Sciatic nerve (tissue), 2 donors: ENCODE measurements around the gene PAK4. TPM values are rescaled to one million over a fixed set of nuclear protein-coding genes. Genes with fewer than 3 reads are reported as not detected.
"Not testable (repeated sequence)": the region's sequence is repeated elsewhere in the genome, so short reads cannot be mapped to it uniquely, and the experiment has no call there.

Experiments used
- ATAC-seq: fragments of 200-7000 bp; cut with Tn5 transposase; one replicate; pipeline ENCODE4 v1.9.1; 2020; ENCODE audit warnings: mild to moderate bottlenecking, moderate library complexity
- DNase-seq: peaks from one replicate; pipeline ENCODE4 v3.0.0-alpha.2; 2020; ENCODE audit warnings: low spot score
- intact Hi-C: fragments of 100-400 bp; cut with DNase I; formaldehyde crosslinking; loops from one replicate; pipeline ENCODE4 v1.14.2; 2022
- total RNA-seq: library from RNA; stranded (reverse); fragmentation: NEBNext Ultra II Directional; extraction: Animal tissue kit (Norgen Biotek cat#: 25700); gene quantifications from one replicate; pipeline ENCODE4 v1.2.1, GENCODE V29; 2021
- donor health status: DM: no; HTN: no; CAD: no.
- donor health status: DM: no; HTN: no; CAD: no.

PAK4 gene
- total RNA-seq, 1 donor from 2014 or later: 43.5 TPM

DNA sequence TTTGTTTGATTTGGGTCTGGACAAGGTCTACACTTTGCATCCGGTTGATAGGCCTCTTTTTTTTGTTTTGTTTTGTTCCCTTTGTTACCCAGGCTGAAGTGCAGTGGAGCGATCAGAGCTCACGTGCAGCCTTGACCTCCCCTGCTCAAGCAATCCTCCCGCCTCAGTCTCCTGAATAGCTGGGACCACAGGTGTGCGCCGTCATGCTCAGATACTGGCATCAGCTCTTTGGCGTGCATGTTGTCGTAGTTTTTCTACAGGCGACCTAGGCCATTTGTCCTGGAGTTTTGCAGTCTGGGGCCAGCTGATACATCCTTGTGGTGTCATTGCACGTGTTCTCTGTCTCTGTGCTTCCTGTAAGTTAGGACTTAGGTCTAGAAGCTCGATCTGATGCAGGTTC is 16.3 kb downstream of the PAK4 start:
- no peak for ATAC-seq
- intact Hi-C loops: no loop called here
- no peak for DNase-seq

DNA sequence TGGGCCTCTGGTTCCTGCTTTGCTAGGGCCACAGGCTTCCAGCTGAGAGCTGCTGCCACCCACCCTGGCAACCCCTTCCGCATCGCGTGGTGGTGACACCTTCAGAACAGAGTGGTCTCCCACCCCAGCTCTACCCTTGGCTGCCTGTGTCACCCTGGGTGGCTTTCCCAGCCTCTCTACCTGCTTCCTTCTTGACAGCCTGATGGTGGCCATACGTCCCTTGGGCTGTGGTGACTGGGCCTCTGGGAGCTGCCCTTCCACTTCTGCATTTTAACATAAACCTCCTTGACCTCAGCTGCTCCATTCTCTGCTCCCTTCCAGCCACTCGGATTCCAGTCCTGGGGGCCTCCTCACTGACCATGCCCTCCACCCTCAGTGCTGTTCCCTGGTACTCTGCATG is 17.0 kb downstream of the PAK4 start:
- DNase-seq (no peak), ATAC-seq (no peak)
- intact Hi-C loops: no loop called here

DNA sequence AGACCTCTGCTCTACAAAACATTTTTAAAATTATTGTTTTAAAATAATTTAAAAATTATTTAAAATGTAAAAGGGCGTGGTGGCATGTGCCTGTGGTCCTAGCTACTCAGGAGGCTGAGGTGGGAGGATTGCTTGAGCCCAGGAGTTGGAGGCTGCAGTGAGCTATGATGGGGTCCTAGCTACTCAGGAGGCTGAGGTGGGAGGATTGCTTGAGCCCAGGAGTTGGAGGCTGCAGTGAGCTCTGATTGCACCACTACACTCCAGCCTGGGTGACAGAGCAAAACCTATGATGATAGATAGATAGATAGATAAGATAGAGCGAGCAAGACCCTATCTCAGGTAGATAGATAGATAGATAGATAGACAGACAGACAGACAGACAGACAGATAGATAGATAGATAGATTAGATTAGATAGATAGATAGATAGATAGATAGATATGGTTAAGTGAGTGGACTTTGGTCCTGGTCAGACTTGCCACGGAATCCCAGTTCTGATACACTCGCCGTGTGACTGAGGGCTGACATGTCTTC is 18.2 kb downstream of the PAK4 start:
- DNase-seq, ATAC-seq, intact Hi-C loops: not testable (repeated sequence)

DNA sequence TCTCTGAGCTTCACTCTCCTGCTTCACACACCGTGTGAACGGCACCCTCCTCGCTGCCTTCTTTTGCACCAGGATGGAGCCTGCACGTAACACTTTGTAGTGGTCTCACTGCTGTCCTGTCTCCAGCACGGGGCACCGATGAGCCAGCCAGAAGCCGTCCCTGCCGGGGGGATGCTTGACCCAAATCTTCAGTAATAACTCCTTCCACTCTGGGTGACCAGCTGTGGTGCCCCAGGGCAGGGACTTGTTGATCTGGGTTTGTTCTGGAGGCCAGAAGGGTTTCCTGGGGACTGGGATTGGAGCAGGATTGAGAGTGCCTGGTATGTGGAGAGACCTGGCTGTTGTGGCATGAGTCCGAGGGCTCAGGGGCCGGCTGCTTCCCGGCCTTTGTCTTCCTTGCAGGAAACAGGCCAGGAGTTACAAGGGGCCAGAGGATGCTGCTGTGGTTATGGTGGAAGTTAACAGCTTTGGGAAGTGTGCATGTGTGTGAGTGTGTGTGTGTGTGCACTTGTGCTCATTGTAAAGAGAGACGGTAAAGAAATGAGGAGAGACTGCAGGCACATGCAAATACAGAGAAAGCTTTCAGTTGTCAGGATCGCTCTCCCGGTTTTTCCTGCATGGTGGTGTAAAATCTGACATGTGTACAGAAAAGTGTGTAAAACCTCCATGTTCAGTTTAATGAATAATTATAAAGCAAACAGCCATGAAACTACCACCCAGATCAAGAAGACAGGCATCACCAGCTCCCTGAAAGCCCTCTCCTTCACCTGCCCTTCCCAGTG is 18.9 kb downstream of the PAK4 start:
- no peak for DNase-seq
- intact Hi-C loops: no loop called here
- ATAC-seq: peak; percentile 56

DNA sequence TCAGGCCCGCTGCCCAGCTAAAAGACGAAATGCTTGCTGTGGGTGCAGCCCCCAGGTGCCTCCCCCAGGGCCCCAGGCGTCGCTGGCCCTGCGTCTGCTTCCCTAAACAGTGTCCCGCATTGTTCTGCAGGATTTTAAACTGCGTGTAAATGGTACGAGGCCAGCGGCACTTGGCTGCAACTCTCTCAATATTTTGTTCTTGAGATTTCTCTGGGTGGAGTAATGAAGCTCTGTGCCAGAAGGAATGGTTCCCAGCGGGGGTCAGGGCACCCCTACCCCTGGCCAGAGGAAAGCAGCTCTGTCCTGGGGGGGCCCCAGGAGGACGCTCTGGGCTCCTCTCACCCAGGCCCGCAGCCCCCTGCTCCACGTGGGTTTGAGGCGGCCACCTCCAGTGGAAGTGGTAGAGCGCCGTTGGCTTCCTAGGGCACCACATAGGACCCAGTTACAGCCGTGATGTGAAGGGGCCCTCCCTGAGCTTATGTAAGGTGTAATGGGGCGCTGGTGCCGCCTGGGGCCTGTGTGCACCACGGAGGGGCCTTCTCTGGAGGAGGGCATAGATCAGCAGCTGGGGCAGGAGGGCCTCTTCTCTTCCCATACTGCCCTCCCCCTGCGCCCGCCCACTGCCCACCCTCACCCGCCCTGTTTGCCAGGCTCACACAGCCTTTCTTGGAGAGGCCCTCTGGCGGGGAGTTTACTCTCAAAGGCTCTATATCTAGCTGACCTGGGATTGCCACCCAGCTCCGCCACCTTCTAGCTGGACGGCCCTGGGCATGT is 19.8 kb downstream of the PAK4 start:
- intact Hi-C loops: no loop called here

DNA sequence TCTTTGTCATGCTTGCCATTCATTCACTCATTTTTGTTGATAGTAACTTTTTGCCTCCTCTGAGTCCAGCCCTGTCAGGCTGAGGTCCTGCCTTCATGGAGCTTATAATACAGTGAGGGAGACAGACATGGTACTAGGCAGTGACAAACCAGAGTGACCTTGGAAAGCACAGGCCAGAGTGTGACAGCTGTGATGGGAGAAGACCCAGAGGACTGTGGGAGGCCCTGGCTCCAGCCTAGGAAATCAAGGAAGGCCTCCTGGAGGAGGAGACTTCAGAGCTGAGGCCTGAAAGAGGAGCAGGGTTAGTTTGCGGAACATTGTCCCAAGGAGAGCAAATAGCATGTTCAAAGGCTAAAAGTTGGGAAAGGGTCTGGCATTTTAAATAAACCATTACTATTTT is 20.5 kb downstream of the PAK4 start:
- DNase-seq (no peak), ATAC-seq (no peak)
- intact Hi-C loops: no loop called here

More for the DNA sequence above, 19.8 kb downstream of the PAK4 start:
- DNase-seq (no peak), ATAC-seq (peak; percentile 84)

DNA sequence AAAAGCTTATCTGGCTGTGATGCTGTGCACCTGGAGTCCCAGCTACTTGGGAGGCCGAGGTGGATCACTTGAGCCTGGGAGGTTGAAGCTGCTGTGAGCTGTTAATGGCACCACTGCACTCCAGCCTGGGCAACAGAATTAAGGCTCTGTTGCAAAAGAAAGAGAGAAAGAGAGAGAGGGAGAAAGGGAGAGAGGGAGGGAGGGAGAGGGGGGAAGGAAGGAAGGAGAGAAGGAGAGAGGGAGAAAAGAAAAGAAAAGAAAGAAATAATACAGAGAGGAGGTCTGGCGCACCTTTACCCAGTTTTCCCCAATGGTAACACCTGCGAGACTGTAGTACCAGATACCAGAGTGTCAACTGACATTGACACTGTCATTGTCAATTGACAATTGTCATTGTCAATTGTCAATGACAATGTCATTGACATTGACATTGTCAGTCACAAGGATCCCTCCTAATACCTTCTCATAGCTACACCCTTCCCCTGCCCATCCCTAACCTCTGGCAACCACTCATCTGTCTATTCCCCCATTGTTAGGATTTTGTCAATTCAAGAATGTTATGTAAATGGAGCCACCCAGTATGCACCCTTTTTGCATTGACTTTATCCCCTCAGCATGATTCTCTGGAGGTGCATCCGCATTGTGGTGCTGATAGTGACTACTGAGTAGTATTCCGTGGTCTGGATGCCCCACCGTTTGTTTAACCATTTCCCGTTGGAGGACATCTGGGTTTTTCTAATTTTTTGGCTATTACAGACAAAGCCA is 21.3 kb downstream of the PAK4 start:
- intact Hi-C loops: no loop called here
- DNase-seq (no peak), ATAC-seq (no peak)

DNA sequence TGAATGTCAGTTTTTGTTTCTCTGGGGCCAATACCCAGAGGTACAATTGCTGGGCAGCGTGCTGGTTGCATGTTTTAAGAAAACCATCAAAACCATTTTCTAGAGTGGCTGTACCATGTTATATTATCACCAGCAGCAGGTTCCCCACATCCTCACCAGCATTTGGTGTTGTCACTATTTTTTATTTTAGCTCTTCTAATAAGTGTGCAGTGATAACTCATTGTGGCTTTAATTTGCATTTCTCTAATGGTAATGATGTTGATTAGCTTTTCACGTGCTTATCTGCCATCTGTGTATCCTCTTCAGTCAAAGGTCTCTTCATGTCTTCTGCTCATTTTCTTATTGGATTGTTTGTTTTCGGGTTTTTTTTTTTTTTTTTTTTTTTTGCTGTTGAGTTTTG is 21.9 kb downstream of the PAK4 start:
- intact Hi-C loops: no loop called here
- DNase-seq: no peak
- ATAC-seq: no peak

DNA sequence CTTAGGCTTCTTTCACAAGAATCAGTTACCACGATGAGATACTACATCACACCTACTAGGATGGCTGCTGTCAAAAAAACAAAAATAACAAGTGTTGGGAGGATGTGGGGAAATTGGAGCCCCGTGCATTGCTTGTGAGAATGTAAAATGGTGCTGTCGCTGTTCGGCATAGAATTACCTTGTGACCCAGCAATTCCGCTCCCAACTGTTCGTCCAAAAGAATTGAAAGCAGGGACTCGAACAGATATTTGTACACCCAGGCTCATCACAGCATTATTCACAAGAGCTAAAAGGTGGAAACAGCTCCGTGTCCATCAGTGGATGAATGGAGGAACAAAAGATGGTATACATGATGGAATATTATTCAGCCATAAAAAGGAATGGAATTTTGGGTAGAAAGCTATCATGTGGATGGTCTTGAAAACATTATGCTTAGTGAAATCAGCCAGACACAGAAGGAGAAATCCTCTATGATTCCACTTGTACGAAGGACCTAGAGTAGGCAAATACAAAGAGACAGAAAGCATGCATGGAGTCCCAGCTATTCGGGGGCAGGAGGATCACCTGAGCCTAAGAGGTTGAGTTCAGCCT is 23.4 kb downstream of the PAK4 start:
- intact Hi-C loops: no loop called here

DNA sequence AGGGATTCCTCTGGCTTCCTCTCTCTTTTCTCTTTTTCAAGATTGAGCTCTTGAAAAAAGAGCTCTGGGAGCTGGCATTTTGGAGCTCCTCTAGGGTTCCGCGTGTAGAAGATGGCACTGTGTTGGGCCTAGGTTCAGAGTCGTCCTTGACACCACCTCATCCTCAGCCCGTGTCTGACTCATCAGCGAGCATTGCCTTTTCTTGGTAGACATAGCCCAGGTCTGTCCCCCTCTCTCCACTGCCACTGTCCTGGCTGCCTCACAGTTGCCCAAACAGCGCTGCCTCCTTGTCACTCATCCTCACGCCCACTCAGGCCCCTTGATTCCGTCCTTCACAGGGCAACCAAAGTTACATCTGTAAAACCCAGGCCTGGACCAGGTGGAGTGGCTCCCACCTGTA is 24.6 kb downstream of the PAK4 start:
- ATAC-seq: no peak
- intact Hi-C loops: no loop called here

More for the DNA sequence above, 23.4 kb downstream of the PAK4 start:
- DNase-seq: no peak
- ATAC-seq: no peak

DNA sequence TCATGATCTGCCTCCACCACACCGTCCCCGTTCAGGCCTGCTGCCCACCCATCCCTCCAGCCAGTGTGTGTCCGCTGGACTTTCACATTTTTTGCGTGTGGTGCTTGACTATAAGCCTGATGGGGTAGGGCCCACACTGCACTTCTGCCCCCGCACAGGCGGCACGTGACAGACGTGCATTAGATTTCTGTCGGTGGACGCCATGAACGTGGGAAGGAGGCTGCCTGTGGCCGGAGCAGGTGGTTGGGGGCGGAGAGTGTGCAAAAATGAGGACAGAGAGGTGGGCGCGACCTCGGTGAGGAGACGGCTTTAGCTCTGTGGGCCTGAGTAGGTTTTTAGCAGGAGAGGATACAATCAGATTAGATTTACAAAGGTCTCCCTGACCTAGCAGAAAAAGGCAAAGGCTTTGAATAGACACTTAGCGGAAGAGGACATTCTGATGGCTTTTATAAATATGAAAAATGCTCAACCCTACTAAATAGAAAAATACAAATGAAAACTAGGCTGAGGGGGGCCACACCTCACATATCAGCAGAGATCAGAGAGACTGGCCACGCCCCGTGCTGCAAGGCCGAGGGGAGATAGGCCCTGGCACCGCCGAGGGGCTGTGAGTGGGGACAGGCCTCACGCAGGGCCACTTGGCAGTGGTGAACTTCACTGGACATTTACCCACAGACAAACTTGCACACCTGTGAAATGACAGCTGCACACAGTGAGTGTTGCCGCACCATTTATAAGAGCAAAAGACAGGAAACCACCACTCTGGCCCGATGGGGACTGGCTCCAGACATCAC is 25.4 kb downstream of the PAK4 start:
- DNase-seq (no peak), ATAC-seq (no peak)
- intact Hi-C loops: no loop called here

More for the DNA sequence above, 24.6 kb downstream of the PAK4 start:
- no peak for DNase-seq

DNA sequence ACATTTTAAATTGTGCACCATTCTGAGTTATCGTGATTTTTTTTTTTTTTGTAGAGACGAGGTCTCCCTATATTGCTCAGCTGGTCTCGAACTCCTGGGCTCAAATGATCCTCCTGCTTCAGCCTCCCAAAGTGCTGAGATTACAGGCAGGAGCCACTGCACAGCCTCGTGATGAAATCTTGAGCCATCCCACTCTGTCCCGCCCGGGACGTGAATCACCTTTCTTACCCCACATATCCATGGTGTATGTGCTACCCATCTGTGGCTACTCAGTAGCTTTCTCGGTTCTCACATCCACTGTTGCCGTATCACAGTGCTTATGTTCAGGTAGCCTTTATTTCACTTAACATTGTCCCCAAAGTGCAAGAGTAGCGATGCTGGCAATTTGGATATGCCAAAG is 26.5 kb downstream of the PAK4 start:
- DNase-seq (no peak), ATAC-seq (no peak)
- intact Hi-C loops: no loop called here

DNA sequence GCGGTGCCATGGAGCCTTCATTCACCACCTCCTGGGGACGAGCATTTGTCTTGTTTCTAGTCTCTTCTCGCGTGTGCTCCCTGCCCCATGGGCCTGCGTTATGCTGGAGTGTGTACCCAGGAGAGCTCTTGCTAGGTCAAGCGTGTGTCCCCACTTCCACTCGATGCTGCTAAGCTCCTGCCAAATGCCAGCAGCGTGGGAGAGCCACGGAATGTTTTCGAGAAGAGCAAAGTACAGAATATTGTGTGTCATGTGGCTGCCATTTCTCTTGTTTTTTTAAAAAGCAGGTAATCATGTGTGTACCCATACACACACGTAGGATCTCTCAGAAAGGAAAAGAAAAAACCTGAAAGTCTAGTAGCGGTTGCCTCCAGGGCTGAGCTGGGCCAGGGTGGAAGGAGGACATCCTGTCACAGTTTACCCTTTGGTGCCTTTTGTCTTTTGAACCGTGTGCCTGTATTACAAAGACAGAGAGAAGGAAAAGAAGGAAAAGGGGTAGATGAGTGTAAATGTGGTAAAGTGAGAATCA is 28.6 kb downstream of the PAK4 start:
- DNase-seq: no peak
- intact Hi-C loops: no loop called here
- no peak for ATAC-seq

DNA sequence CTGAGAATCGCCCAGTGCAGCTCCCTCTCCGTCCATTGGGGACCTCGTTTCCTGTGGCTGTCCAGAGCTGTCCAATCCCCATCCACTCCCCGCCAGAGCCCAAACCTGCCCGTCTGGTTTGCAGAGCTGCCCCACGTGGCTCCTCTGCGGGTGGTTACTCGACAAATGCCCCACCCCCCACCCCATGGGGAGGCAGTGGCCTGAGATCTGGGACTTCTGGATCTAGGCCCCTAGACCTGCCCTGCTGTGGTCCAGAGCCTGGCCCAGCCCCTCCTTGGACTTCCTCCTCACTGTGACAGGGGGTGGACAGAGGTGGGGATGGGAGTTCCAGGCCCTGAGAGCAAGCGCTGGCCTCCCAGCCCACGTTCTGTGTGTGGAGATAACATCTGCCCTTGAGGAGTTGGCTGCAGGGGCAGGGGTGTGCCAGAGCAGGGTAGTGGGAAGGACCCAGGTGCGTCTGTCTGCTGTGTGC is 29.1 kb downstream of the PAK4 start:
- intact Hi-C loops: no loop called here
- no peak for DNase-seq
- no peak for ATAC-seq

DNA sequence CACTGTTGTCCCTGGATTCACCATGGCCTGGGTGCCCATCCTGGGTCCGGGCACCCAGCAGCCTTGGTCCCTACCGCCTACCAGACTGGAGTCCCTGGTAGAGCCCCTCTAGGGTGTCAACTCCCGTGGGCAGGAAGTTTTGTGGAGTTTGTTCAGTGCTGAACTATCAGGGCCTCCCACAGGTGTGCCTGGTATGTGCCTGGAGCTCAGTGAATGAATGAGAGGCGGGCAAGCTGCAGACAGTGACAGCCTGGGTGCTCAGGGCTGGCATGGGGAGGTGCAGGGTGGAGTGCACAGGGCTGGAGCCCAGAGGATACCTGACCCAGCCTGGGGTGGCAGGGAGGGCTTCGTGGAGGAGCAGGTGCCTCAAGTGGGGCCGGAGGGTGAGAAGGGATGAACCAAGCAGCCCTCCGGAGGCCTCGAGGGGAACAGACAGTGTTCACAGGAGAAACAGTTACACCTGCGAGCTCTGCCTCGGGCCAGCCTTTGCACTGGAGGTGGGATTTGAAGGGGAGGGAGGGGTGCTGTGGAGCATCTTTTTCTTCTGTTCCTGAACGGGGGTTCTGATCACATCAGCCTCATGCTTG is 29.6 kb downstream of the PAK4 start:
- no peak for ATAC-seq
- DNase-seq: no peak
- intact Hi-C loops: no loop called here

DNA sequence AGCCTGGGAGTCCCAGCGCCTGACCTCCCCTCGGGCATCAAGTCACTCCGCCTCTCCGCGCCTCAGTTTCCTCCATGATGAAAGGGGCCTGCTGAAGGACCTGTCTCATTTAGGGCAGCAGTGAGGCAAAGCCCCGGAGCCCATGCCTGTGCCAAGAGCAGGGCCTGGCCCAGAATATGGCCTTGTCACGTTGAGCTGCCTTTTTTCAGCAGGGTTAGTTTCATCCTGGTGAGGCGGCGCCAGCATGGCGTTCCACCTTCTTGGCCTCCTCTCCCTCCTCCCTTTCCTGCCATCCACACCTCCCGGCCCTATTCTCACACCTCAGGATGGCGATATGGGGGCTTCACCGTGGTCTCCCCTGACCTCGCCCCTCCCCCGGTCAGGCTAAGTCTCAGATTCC is 30.2 kb downstream of the PAK4 start:
- intact Hi-C loops: no loop called here
- ATAC-seq: no peak
- no peak for DNase-seq

DNA sequence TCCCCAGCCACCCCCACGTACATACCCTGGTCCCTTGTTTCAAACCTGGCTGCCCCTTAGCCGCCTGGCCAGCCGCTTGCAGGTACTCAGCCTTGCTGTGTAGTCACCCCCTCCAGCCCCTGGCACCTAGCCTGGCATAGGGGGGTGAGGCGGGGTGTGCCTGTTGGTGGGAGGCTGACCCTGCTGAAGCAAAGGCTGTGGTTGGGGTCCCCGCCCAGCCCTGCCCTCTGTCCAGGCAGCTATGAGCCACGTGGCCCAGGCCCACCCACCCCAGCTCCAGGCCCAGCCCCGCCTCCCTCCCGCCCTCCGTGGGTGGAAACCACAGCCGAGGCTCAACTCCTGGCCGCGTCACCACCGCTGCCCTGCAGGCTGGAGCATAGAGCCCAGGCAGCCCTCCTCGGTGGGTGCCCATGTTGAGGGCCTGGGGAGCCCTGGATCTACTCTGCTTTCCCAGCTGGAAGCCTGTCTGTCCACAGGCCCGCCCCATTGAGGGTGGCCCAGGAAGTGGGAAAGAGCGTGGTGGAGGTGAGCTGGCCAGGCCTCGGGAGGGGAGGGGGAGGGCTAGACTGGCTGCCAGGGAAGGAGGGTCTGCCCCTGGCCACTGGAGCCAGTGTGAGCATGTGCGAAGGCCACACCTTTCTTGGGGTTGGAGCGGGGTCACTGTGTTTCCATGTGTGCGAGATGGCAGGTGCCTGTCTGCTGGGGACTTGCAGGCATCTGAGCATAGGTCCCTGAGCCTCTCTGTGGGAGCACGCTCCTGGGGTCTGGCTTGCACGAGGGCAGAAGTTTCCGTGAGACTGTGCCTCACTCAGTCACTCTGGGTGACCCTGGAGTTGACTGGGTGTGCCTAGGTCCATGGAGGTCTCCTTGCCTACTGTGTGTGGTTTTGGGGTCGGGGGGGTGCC is 31.0 kb downstream of the PAK4 start:
- DNase-seq (no peak), ATAC-seq (peak; percentile 42)
- intact Hi-C loops: no loop called here
